Activated CD4-positive, CD25-positive, alpha-beta regulatory T cell (primary cell): ENCODE data around the gene RPL11.
"Not testable (repeated sequence)": the region's sequence is repeated elsewhere in the genome, so short reads cannot be mapped to it uniquely, and the experiment has no call there.

Experiments used
- DNase-seq, 4 experiments: peaks; one replicate each; lab custom pipeline; 2025; lab: John Stamatoyannopoulos, UW

Gene RPL11

DNA sequence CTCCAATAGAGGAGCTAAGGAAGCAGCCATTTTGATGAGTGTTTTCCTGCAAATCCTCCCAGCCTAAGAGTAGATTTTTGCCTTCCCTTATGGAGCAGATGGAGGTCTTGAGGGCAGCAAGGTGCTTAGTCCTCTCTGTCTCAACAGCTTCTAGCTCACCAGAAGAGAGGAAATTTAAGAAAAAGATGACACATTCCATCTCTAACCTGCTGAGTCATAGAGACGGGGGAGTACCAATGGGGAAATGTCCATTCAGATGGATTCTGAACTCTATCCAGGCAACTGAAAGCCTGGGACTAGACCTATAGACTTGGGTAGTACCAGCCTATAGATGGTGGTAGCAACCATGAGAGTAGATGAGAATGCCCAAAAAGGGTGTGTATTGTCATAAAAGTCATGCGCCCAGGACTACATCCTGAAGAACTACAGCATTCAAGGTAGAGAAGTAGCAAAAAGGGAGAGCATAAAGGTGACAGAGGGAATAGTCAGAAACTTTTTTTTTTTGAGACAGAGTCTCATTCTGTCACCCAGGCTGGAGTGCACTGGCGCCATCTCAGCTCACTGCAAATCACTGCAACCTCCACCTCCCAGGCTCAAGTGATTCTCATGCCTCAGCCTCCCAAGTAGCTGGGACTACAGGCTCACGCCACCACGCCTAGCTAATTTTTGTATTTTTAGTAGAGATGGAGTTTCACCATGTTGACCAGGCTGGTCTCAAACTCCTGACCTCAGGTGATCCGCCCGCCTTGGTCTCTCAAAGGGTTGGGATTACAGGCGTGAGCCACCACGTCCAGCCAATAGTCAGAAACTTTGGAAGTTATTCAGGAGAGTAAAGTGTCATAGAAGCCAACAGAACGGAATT lies 41.0 kb downstream of the RPL11 start:
- no peak for DNase-seq

DNA sequence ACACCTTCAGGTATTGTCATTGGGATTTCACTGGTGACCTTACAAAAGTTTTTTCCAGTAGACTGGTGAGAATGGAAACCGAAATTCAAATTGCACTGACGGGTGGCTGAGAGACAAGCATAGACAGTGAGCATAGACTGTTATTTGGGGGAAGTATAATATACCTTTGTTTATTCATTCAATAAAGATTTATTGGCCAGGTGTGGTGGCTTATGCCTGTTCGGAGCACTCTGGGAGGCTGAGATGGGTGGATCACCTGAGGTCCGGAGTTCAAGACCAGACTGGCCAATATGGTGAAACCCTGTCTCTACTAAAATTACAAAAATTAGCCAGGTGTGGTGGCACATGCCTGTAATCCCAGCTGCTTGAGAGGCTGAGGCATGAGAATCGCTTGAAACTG lies 41.7 kb downstream of the RPL11 start:
- DNase-seq, result not testable (repeated sequence)

DNA sequence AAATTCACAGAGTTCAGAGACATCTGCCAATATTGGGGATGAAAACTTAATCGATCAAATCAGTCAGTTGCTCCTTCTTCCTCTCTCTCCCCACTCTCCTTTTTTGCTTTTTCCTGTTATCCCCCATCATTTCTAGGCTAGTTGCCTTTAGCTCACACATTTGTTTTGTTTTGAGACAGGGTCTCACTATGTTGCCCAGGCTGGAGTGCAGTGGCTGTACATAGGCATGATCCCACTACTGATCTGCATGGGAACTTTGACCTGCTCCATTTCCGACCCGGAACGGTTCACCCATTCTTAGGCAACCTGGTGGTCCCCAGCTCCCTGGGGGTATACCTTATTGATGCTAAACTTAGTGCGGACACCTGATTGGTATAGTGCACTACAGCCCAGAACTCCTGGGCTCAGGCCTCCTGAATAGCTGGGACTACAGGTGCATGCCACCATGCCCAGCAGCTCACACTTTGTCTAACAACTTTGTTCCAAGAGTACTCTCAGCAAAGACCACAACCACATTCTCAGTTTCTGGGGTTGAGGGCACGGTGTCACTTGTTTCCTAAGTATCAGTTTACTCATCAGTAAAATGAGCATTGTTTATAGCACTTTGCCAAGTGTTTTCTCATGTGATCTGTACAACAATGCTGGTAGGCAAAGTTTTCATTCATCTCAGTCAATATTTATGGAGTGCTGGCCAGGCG lies 45.0 kb downstream of the RPL11 start:
- no peak for DNase-seq

DNA sequence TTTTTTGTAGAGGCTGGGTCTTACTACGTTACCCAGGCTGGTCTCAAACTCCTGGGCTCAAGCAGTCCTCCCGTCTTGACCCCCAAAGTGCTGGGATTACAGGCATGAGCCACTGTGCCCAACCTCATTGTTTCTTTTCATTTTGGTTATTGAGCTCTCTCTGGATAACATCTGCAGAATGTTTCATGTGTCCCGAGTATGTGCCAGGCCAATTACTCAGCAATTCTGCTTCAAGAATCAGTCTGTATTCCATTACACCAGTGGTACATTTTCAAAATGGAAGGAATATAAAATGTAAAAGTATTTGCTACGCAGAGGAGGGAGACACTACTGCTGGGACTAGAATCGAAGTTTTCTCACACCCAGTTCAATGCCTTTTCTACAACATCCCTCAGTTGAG lies 50.0 kb downstream of the RPL11 start:
- no peak for DNase-seq

DNA sequence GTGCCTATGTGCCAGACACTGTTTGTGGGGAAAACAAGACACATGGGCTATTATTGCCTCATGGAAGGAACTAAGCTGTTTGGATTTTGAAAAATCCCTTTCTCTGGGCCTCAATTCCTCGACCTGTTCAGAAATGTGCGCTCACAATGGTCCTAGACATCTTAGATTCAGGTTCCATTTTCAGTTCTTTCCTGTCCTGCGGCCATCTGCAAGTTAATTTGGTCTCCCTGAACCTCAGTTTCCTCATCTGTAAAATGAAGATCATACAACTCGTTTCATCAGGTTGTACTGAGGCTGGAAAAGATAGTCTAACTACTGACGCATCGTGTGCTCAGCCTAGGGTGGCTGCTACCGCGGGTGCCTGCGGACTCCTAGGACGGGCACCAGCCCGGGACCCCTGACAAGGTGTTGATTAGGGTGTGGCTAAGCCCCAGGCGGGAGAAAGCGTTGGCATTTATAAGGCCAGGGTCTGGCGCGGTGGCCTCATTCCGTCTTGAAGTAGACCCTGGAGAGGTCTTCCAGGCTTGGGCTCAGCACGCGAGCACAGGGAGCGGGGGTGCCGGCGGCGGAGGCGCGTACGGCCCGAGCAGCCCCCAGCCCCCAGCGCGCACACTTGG lies 51.2 kb downstream of the RPL11 start:
- peak in 1 of 4 experiments; percentile 37 for DNase-seq

DNA sequence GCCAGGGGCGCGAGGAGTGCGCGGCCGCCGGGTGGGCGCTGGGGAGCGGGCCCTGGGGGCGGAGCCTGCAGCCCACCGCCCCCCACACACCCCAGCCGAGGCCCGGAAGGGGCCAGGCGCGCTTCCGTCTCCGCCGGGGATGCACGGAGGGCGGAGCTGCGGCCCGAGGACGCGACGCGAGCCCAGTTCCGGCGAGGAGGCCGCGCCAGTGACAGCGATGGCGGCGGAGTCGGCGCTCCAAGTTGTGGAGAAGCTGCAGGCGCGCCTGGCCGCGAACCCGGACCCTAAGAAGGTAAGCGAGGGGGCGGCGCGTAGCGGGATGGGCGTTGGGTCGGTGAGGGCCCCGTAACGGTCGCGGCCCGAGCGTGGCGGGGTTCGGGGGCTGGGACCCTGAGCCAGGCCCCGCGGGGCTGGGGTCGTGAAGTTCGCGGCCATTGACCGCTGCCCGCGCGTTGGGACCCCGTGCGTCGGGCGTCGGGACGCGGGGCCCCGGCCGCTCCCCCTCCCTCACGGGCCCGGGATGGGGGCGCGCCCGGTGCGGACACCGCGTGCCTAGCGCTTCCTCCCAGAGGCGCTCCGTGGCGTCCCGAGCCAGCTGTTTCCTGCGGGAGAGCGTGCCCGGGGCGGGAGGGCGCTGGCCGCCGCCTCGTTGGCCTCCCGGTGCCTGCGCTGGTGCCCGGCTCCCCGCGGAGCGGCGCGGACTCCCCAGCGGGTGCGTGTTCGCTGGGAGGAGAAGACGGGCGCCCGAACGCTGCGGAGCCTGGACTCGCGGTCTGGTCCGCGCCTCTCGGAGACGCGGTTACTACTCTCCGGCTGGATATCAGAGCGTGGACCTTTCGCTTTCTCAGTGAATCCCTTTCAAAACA lies 51.9 kb downstream of the RPL11 start, which contains the start of gene ELOA:
Gene ELOA, plus strand, starts transcription at position 185 of the 866 bp plus-strand sequence. Its CDS starts 33 bp downstream, at position 218.
- peak; percentile 48 to 74 (median 60) for DNase-seq

DNA sequence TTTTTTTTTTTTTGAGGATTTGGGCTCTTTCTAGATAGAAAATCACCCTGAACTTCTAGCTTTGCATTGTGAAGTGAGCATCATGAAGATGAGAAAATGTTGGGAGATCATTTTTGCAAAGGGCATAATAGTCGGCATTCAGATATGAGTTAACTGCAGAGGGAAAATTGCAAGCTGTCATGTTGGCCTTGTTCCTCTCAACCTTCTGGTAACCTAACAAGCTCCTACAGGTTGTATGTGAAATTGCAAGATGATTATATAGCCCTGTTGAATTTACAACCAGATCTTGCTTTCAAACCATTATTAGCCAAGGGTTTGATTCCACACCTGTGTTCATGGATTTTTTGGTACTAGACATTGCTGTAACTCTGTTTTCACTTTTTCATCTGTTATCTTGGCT lies 53.9 kb downstream of the RPL11 start:
- DNase-seq, result no peak
